Stimulated activated naive CD4-positive, alpha-beta T cell (primary cell): Measurements from ENCODE around the gene TAF12.
A peak's percentile ranks its signal among the peaks of the same experiment; 100 is the strongest.
"Not testable (repeated sequence)": the region's sequence is repeated elsewhere in the genome, so short reads cannot be mapped to it uniquely, and the experiment has no call there.

Source experiments
- DNase-seq, 6 experiments: peaks; one replicate each; lab custom pipeline; 2025; lab: John Stamatoyannopoulos, UW

Gene TAF12

DNA sequence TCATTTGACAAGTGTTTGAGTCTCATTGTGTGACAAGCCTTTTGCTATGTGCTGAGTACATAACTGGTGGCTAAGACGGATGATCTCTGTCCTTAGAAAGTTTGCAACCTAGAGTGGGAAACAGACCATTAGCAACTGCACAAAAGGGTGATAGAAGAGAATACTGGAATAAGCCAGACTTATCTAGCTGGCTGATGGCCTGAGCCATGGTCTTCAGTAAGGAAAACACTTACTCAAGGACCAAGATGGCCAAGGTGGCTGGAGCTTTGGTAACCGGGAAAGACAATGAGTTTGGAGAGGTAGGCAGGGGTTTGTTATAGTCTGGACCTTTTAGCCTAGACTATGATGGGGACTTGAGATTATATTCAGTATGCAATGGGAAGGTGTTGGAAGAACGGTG lies 1.6 kb upstream of the TAF12 start:
- no peak for DNase-seq

GRCh38 chr1:28642056-28642846 lies 616 bp downstream of the TAF12 start:
- peak in 1 of 6 experiments; percentile 40 for DNase-seq

DNA sequence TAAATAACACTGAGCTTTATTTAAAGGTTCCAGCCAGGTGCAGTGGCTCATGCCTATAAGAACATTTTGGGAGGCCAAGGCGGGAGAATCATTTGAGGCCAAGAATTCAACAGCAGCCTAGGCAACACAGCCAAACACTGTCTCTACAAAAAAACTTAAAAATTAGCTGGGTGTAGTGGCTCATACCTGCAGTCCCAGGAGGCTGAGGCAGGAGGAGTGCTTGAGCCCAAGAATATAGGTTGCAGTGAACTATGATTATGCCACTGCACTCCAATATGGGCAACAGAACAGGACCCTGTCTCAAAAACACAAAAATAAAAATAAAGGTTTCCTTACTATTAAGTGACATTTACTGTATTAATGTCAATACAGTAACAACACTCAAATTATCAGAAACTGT lies 2.1 kb downstream of the TAF12 start:
- peak in 5 of 6 experiments; percentile 5 to 47 (median 15) for DNase-seq

- no peak for DNase-seq
Observed at GRCh38 chr1:28632560-28632959, 10.3 kb downstream of the TAF12 start.

DNA sequence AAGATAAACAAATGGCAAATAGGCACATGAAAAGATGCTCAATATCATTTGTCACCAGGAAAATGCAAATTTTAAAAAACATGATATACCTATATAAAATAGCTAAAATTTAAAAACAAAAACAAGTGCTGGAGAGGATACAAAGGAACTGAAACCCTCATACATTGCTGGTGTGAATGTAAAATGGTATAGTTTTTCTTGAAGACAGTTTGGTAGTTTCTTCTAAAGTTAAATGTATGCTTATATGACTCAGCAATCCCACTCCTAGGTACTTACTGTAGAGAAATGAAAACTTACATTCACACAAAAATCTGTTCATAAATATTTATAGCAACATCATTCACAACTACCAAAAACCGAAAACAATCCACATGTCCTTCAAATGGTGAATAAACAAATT lies 11.2 kb downstream of the TAF12 start:
- no peak for DNase-seq

DNA sequence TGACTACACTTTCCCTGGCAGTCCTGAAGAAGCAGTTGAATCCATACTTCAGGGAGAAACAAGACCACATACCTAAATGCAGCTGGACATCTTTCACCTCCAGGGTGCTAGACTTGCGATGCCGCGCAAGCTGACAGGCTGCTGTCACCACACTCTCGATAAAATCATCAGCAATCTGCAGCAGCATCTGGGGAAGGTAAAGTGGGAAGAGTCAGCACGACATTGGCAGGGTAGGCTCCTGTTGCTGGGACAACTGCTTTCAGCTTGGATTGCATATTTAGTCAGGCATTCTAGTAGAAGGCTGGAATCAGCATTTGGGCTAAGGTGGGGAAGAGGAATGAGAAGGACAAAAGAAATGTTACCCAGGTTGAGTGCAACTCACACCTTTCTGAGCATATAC lies 29.7 kb downstream of the TAF12 start:
- no peak for DNase-seq

DNA sequence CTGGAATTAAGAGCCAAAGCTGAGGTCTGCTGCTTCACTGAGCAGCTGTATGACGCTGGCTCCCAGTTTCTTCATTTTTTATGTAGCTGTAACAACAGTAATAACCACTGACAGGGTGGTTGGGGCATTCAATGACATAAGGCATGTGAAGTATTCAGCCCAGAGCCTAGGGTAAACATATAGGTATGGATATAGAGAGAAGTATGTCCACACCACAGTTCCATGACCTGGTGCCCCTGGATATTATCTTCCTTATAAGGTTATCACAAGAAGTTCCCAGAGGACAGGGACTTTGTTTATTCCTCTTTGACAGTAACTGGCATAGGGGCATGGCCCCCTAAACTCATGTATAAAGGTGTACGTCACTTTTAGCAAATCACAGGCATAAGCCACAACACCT lies 36.1 kb downstream of the TAF12 start:
- DNase-seq = no peak

GRCh38 chr1:28604962-28605361 lies 37.9 kb downstream of the TAF12 start:
- no peak for DNase-seq

DNA sequence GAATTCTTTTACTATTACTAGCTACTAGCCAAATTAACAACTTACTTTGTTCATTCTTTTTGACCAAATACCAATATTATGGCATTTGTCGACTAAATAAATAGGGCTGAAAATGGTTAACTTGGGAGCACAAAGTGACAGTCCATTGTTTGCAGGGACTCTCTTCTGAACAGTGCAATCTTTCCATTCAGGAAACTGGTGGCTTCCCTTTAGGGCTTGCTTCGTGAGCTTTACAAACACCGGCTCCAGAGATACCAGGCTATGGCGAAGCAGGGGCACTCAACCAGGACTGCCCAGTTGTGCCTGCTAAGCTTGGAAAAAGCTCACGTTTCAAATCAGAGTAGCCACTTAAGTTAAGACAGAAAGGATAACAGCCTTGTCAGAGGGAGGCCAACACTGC lies 38.5 kb downstream of the TAF12 start:
- no peak for DNase-seq

GRCh38 chr1:28602536-28603439 lies 40.1 kb downstream of the TAF12 start:
- DNase-seq = peak in 3 of 6 experiments; percentile 14 to 21 (median 18)

GRCh38 chr1:28601696-28602095 lies 41.2 kb downstream of the TAF12 start:
- no peak for DNase-seq

DNA sequence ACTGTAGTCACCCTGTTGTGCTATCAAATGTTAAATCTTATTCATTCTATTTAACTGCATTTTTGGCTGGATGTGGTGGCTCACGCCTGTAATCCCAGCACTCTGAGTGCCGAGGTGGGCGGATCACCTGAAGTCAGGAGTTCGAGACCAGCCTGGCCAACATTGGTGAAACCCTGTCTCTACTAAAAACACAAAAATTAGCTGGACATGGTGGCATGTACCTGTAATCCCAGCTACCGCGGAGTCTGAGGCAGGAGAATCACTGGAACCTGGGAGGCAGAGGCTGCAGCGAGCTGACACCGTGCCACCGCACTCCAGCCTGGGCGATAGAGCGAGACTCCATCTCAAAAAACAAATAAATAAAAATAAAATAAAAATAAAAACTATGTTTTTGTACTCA lies 46.6 kb downstream of the TAF12 start:
- DNase-seq = not testable (repeated sequence)

DNA sequence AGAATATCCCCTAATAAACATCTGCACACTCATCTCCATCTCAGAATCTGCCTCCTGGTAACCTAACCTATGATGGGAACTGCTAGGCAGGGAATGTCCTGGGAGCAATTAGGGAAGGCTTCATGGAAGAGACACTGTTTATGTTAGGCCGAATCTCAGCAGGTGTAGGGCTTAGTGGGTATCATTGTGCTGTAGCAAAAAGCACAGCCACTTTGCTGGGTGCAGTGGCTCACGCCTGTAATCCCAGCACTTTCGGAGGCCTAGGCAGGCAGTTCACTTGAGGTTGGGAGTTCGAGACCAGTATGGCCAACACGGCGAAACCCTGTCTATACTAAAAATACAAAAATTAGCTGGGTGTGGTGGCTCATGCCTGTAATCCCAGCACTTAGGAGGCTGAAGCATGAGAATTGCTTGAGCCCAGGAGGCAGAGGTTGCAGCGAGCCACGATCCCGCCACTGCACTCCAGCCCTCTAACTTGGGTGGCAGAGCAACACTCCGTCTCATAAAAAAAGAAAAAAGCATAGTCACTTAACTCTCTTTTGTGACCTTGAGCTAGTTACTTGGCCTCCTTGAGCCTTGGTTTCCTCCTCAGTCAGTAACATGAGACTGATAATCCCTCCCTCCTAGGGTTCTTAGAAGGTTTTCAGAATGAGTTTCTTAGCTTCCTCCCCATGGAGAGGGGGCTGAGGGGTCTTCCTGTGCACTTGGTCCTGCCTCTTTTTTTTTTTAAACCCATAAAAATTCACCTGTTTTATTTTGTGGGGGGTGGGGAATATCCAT lies 47.3 kb downstream of the TAF12 start:
- no peak for DNase-seq

- not testable (repeated sequence) for DNase-seq
Observed at GRCh38 chr1:28594686-28595411, 48.0 kb downstream of the TAF12 start.

DNA sequence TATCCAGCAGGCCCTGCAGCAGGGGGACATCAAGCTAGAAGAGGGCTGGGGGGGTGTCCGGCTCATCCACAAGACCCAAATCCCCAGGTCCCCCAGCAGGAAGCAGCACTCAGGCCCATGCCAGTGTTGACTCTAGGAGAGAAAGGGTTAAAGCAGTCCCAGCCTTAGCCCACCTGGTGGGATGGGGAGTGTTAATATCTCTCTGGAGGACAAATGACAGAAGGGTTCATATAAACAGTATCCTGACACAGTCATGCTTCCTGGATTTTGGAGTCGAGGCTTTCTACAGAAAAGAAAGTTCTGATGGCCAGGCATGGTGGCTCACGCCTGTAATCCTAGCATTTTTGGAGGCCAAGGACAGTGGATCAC lies 48.9 kb downstream of the TAF12 start:
- DNase-seq = not testable (repeated sequence)

DNA sequence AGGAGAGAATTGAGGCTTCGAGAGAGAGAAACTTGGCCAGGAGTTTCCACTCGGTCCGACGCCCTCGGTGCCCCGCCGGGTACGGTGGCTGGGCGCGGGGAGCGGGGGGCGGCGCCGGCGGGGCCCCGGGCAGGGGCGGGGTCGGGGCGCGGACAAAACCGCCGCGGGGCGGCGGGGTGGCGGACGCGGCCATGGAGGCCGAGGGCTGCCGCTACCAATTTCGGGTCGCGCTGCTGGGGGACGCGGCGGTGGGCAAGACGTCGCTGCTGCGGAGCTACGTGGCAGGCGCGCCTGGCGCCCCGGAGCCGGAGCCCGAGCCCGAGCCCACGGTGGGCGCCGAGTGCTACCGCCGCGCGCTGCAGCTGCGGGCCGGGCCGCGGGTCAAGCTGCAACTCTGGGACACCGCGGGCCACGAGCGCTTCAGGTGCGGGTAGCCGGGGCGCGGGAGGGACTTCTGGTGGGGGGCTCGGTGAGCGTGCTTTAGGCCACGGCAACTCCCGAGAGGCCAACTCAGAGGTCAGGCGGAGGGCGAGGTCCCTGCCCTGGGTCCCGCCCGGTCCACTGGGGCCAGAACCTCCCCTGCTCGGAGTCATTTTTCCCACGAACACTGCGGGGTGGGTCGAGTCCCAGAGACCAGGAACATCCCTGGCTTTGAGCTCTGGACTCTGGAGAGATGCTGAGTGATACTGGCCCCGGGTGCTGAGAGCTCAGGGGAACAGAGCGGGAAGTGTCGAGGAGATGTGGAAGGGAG lies 50.4 kb downstream of the TAF12 start:
- DNase-seq = peak in 1 of 6 experiments; percentile 13

DNA sequence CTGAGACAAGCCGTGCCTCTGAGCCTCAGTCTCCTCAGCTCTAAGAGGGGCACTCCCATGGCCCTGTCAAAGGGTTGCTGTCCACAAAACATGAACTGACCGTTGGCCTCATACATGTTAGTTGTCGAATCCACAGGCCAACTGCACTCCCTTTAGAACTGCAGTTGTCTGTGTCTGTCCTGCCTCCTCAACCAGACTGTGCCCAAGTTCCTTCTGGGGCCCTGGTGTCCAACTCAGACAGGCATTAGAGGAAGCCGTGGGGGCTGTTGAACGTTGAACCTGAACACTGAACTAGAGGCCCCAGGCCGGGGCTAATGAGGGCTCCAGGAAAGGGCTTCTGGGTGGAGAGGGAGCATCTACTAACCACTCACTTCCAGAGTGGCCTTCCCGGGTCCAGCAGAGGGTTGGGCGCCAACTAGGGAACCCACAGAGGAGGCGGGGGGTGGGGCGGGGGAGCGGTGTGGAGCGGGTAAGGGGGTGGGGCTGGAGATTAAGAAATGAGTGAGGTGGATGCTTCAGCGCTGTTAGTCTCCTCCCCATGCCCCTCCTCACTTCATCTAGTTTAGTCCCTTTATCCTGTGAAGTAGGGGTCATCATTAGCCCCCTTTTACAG lies 51.1 kb downstream of the TAF12 start, which contains the start of gene RAB42:
TSS of gene RAB42 (plus strand) at position 558 of the 613 bp plus-strand sequence. CDS start 247 bp downstream, outside the sequence.
- no peak for DNase-seq

- DNase-seq = not testable (repeated sequence)
Observed at GRCh38 chr1:28586585-28587391, 56.1 kb downstream of the TAF12 start.

- DNase-seq = no peak
Observed at GRCh38 chr1:28582248-28582615, 60.6 kb downstream of the TAF12 start.
